ENCODE results near the gene RTP5. TPM values are rescaled to one million over a fixed set of nuclear protein-coding genes. Genes with fewer than 3 reads are reported as not detected.

Gene RTP5
- total and polyA plus RNA-seq, 2 donors (not counting 3 experiments of a cell fraction or from before 2014, with no cell fraction given): not detected

DNA sequence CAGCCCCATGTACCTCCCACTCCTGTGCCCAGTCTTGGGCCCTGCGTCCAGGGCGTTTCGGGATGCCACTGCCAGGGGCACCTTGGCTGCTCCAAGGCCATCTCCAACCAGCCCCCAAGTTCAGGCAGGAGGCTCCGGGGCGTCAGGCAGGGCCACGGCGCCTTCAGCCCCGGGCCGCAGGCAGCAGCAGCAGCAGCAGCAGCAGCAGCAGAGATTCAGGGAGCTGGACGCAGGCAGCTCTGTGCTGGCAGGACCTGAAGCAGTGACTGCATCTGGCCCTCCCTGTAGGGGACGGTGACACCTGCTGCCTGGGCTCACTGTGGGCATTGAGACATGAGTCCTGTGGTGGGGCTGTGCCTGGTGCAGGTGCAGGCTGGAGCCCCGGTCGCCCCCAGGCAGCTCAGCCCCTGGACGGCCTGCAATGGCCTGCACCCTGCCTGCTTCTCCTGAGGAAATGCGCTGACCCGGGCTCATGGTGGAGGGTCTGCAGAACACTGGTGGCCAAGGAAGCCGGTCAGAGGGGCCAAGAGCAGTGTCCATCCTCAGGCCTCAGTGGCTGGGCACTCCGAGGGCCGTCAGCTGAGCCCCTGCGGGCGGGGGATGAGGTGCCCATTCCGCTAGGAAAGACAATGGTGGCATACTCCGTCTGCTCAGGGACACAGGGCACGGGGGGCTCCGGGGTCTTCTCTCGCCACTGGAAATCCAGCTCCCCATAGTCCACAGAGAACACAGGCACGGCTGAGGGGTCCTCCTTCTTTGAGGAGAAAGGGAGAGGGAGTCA lies 18.8 kb upstream of the RTP5 start:
- ChIA-PET POLR2A (no interaction called here), CTCF (interaction anchor here (0.7 to 1.2 kb wide), 2 partner anchors 9 to 11 kb away, joined by 3 read pairs; no protein-coding TSS in a partner anchor)
- dilution Hi-C loops (cut with MboI; ENCODE audit: extremely low pct_ligation_motif_present, low sequenced_read_pairs) (no loop called here), intact Hi-C loops (cut with micrococcal nuclease) (no loop called here)
- Histone ChIP-seq H3K9ac (replicated peaks; ENCODE audit: extremely low read depth, insufficient read depth, low read length) (no peak overlapping the region), H2AFZ (ENCODE audit: low read depth, low read length) (no peak overlapping the region), H3K9me1 (replicated peaks; ENCODE audit: control insufficient read depth, extremely low read depth, insufficient read depth, low read length) (no peaks in the 10 kb centered on the region), H3K4me2 (ENCODE audit: insufficient read depth, low read length) (no peak overlapping the region), H3K27me3 (ENCODE audit: control insufficient read depth in 2 of 2, insufficient read depth in 2 of 2, low read length in 2 of 2) (no peaks in the 10 kb centered on the region), H3K9me3 (replicated peaks; ENCODE audit: control insufficient read depth, insufficient read depth, low read length) (no peaks in the 10 kb centered on the region), H3K4me3 (replicated peaks in 1 of 3; ENCODE audit: insufficient read depth in 1 of 3, low read depth in 1 of 3, low read length in 3 of 3) (no peak overlapping the region), H3K36me3 (ENCODE audit: control insufficient read depth in 2 of 2, extremely low read depth in 1 of 2, insufficient read depth in 2 of 2, low read length in 2 of 2) (no peaks in the 10 kb centered on the region), H4K20me1 (replicated peaks; ENCODE audit: control insufficient read depth, extremely low read depth, insufficient read depth, low read length) (no peaks in the 10 kb centered on the region), H3K27ac (ENCODE audit: insufficient read depth, low read depth, low read length) (no peak overlapping the region), H3K79me2 (ENCODE audit: control insufficient read depth, insufficient read depth, low read length) (no peaks in the 10 kb centered on the region), H3K4me1 (ENCODE audit: control insufficient read depth, extremely low read depth, insufficient read depth, low read length) (no peaks in the 10 kb centered on the region)
- no TSS peak for BruUV-seq (replicated peaks)
- TF ChIP-seq JUN (IDR thresholded peaks at IDR 0.05; ENCODE audit: borderline replicate concordance, insufficient read depth, insufficient read length, low read depth) (no peak), POLR2AphosphoS5 (IDR thresholded peaks at IDR 0.05; ENCODE audit: insufficient read depth, low read depth, low read length) (no peak), MAX (IDR thresholded peaks at IDR 0.05; ENCODE audit: insufficient read depth, insufficient read length) (no peak), EZH2 (IDR thresholded peaks at IDR 0.05; ENCODE audit: borderline replicate concordance, low read depth, low read length, severe bottlenecking) (no peak), FOS (IDR thresholded peaks at IDR 0.05; ENCODE audit: borderline replicate concordance, insufficient read depth, low read length) (no peak), GATA2 (IDR thresholded peaks at IDR 0.05; ENCODE audit: insufficient read depth, insufficient read length, low read depth, low read length) (no peak), POLR2A (IDR thresholded peaks at IDR 0.05; ENCODE audit: low read depth, low read length) (no peak), MYC (IDR thresholded peaks at IDR 0.05; ENCODE audit: low read depth, low read length) (no peak)
- TF ChIP-seq, protein P1, sequence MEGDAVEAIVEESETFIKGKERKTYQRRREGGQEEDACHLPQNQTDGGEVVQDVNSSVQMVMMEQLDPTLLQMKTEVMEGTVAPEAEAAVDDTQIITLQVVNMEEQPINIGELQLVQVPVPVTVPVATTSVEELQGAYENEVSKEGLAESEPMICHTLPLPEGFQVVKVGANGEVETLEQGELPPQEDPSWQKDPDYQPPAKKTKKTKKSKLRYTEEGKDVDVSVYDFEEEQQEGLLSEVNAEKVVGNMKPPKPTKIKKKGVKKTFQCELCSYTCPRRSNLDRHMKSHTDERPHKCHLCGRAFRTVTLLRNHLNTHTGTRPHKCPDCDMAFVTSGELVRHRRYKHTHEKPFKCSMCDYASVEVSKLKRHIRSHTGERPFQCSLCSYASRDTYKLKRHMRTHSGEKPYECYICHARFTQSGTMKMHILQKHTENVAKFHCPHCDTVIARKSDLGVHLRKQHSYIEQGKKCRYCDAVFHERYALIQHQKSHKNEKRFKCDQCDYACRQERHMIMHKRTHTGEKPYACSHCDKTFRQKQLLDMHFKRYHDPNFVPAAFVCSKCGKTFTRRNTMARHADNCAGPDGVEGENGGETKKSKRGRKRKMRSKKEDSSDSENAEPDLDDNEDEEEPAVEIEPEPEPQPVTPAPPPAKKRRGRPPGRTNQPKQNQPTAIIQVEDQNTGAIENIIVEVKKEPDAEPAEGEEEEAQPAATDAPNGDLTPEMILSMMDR (IDR thresholded peaks at IDR 0.05; ENCODE audit: extremely low read depth in 1 of 2, insufficient read depth in 1 of 2, low read depth in 1 of 2, low read length in 2 of 2): no peak
- no peak for FAIRE-seq
- no peak for DNase-seq (ENCODE audit: low read depth, low spot score)
